ENCODE data around the gene OR8H2.
"Not testable (repeated sequence)": the region's sequence is repeated elsewhere in the genome, so short reads cannot be mapped to it uniquely, and the experiment has no call there.

OR8H2 gene

GRCh38 chr11:56103210-56103737 lies at the start of gene OR8H2:
Gene OR8H2 (plus strand): TSS chr11:56103687. CDS start chr11:56105043, 1,356 bp downstream.
- DNase-seq = no peak

- DNase-seq = not testable (repeated sequence)
Measured at GRCh38 chr11:56056366-56056765, 47.1 kb upstream of the OR8H2 start.

- not testable (repeated sequence) for DNase-seq
Measured at GRCh38 chr11:56057661-56058237, 45.7 kb upstream of the OR8H2 start.

GRCh38 chr11:56058260-56058780 lies 45.2 kb upstream of the OR8H2 start:
- DNase-seq = not testable (repeated sequence)

- DNase-seq = no peak
Measured at GRCh38 chr11:56066980-56067379, 36.5 kb upstream of the OR8H2 start.

GRCh38 chr11:56089697-56090096 lies 13.8 kb upstream of the OR8H2 start:
- DNase-seq = no peak

- no peak for DNase-seq
Measured at GRCh38 chr11:56093008-56093407, 10.5 kb upstream of the OR8H2 start, which contains the start of gene OR8I2. Gene OR8I2 (plus strand): TSS chr11:56093308. CDS start chr11:56093308, 0 bp downstream.

- DNase-seq = no peak
Measured at GRCh38 chr11:56122073-56122472, 18.6 kb downstream of the OR8H2 start, which contains the start of gene OR8H3. Gene OR8H3 (plus strand): TSS chr11:56122373. CDS start chr11:56122373, 0 bp downstream.

GRCh38 chr11:56140151-56140661 lies 36.7 kb downstream of the OR8H2 start, which contains the start of gene OR8J3:
Gene OR8J3 (minus strand): TSS chr11:56140201. CDS start chr11:56137718, 2,483 bp downstream.
- DNase-seq = no peak

- not testable (repeated sequence) for DNase-seq
Measured at GRCh38 chr11:56143681-56144080, 40.2 kb downstream of the OR8H2 start.

- DNase-seq = no peak
Measured at GRCh38 chr11:56151376-56151775, 47.9 kb downstream of the OR8H2 start.

GRCh38 chr11:56152333-56152732 lies 48.8 kb downstream of the OR8H2 start:
- DNase-seq = no peak
